Activated naive CD8-positive, alpha-beta T cell treated with anti-CD3 and anti-CD28 coated beads, Interleukin-2, amount 10 ng/mL, durations not matched to agents 7 days and 5 days (primary cell): ENCODE data around the gene NRGN. TPM values are rescaled to one million over a fixed set of nuclear protein-coding genes. Genes with fewer than 3 reads are reported as not detected.
A peak's percentile ranks its signal among the peaks of the same experiment; 100 is the strongest.

Source experiments
- ATAC-seq: fragments of 150-1000 bp; cut with Tn5 transposase; one replicate; pipeline ENCODE4 v1.10.0; 2021; ENCODE audit warnings: low read depth, moderate library complexity
- POLR2A ChIA-PET: fragments of 350-600 bp; sonication (Branson Sonifier 250); formaldehyde crosslinking; loops from one replicate; lab custom pipeline; 2021; ENCODE audit warnings: antibody characterized with exemption; lab: Charles Lee
- DNase-seq: peaks from one replicate; pipeline ENCODE4 v3.0.0; 2021
- H3K27ac Mint-ChIP-seq: one replicate; pipeline ENCODE4 v1.8.0; 2022; ENCODE audit warnings: mild to moderate bottlenecking, mixed read lengths
- H3K27me3 Mint-ChIP-seq: one replicate; pipeline ENCODE4 v1.8.0; 2022; ENCODE audit warnings: mild to moderate bottlenecking, moderate library complexity, mixed read lengths
- H3K36me3 Mint-ChIP-seq: one replicate; pipeline ENCODE4 v1.8.0; 2021; ENCODE audit warnings: mild to moderate bottlenecking, mixed read lengths
- H3K4me1 Mint-ChIP-seq: one replicate; pipeline ENCODE4 v1.8.0; 2021; ENCODE audit warnings: mixed read lengths
- H3K4me3 Mint-ChIP-seq: one replicate; pipeline ENCODE4 v1.8.0; 2022; ENCODE audit warnings: mild to moderate bottlenecking, moderate library complexity, mixed read lengths
- H3K9me3 Mint-ChIP-seq: one replicate; pipeline ENCODE4 v1.8.0; 2021; ENCODE audit warnings: mixed read lengths
- total RNA-seq, 2 experiments: library from RNA; stranded (reverse); gene quantifications; one replicate each; pipeline ENCODE4 v1.2.3, GENCODE V29; 2021

The NRGN gene
- total RNA-seq, 2 experiments from 2014 or later = 4.0 to 5.3 TPM

DNA sequence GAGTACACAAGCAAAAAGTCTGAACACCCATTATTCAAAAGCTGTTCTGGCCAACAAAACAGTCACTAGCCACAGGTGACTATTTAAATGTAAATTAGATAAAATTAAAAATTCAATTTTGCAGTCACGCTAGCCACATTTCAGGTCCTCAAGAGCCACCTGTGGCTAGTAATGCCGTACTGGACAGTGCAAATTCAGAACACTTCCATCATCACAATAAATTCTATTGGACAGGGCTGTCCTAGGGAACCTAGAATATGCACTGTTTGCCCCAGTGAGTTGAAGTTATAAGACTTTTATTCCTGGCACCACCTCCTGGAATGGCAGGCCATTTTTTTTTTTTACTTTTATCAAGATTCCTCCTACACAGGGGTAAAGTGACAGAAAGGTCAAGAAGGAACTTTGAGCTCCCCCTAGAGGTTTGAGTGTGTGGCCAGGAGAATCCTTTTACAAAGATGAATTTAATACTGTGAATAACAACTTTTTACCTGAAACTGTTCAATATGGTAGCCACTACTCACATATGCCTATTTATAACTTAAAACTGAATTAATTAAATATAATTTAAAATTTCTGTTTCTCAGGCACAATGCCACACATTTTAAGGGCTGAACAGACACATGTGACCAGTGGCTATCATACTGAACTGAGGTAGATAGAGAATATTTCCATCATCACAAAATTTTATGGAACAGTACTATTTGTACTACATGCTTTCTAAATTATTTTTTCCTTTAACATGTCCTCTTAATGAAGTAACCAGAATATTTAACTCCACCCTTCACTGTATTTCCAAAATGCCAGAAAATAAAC is 53.9 kb downstream of the NRGN start:
- Mint-ChIP-seq H3K27ac (no peak overlapping the region), H3K4me3 (no peak overlapping the region), H3K9me3 (no peaks in the 10 kb centered on the region), H3K36me3 (peaks cover 5% of the 10 kb centered on the region), H3K27me3 (no peaks in the 10 kb centered on the region), H3K4me1 (peaks cover 31% of the 10 kb centered on the region)
- ATAC-seq (peak; percentile 58), DNase-seq (no peak)
- POLR2A ChIA-PET = no interaction called here

DNA sequence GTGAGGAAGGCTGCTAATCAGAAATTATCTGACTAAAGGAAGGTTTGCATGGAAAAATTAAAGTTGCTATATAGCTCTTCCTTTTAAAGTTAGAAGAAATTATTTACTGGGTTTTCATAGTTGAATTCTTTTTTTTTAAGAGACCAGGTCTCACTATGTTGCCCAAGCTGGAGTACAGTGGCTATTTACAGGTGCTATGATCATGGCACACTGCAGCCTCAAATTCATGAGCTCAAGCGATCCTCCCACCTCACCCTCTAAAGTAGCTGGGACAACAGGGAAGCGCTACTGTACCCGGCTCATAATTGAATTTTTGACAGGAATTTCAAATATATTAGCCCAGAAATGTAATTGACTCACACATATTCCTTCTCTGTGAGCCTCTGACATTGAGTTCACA is 56.6 kb downstream of the NRGN start:
- POLR2A ChIA-PET = interaction anchor here (0.9 kb wide), 1 partner anchor 33 kb away, joined by 3 read pairs; no protein-coding TSS in a partner anchor
- Mint-ChIP-seq H3K36me3 (peaks cover 5% of the 10 kb centered on the region), H3K9me3 (no peaks in the 10 kb centered on the region), H3K27me3 (no peaks in the 10 kb centered on the region), H3K4me1 (peaks cover 35% of the 10 kb centered on the region), H3K27ac (no peak overlapping the region), H3K4me3 (no peak overlapping the region)
- DNase-seq (no peak), ATAC-seq (no peak)

Other genes starting within 250 kb of the NRGN start
- gene OR8B12, start 196.3 kb upstream of the NRGN start, total RNA-seq = not detected
- not detected for gene OR8A1, start 169.9 kb upstream of the NRGN start, total RNA-seq
- not detected for gene PANX3, start 128.5 kb upstream of the NRGN start, total RNA-seq
- gene TBRG1, start 117.1 kb upstream of the NRGN start, total RNA-seq = 10 to 100 TPM; 53.1 to 55.3 TPM
- 1 to 10 TPM; 4.4 to 5.2 TPM for gene SIAE, start 66.2 kb upstream of the NRGN start, total RNA-seq
- gene SPA17, start 66.0 kb upstream of the NRGN start, total RNA-seq = 1 to 10 TPM; 1.5 to 3.0 TPM
- under 1 TPM in 1 of 2 experiments, not detected in 1; 0.34 TPM for gene VSIG2, start 12.3 kb downstream of the NRGN start, total RNA-seq
- under 1 TPM; 0.91 to 0.97 TPM for gene ESAM, start 22.3 kb downstream of the NRGN start, total RNA-seq
- gene MSANTD2, start 60.5 kb downstream of the NRGN start, total RNA-seq = 10 to 100 TPM; 13.1 to 13.5 TPM
- gene ROBO3, start 125.5 kb downstream of the NRGN start, total RNA-seq = 10 to 100 TPM; 19.6 to 23.7 TPM
- gene ROBO4, start 157.9 kb downstream of the NRGN start, total RNA-seq = not detected
- not detected for gene HEPN1, start 179.3 kb downstream of the NRGN start, total RNA-seq
- gene HEPACAM, start 196.1 kb downstream of the NRGN start, total RNA-seq = not detected
- 1 to 10 TPM; 5.9 to 6.6 TPM for gene CCDC15, start 214.3 kb downstream of the NRGN start, total RNA-seq